ENCODE measurements around the gene HOXA6. TPM values are rescaled to one million over a fixed set of nuclear protein-coding genes. Genes with fewer than 3 reads are reported as not detected.

Gene HOXA6
- total RNA-seq, 2 donors from 2014 or later: not detected

- ATAC-seq: no peak
- DNase-seq: no peak
- intact Hi-C loops (cut with DNase I): no loop called here
Observed at GRCh38 chr7:27145165-27145913, 2.2 kb downstream of the HOXA6 start.

GRCh38 chr7:27144781-27145164 lies 2.8 kb downstream of the HOXA6 start:
- no peak for ATAC-seq
- intact Hi-C loops (cut with DNase I): no loop called here
- DNase-seq: no peak

GRCh38 chr7:27143950-27144780 lies 3.4 kb downstream of the HOXA6 start:
- DNase-seq (no peak), ATAC-seq (no peak)
- intact Hi-C loops (cut with DNase I): no loop called here

- no peak for DNase-seq
- intact Hi-C loops (cut with DNase I): no loop called here
- peak; percentile 54 to 70 for ATAC-seq
Observed at GRCh38 chr7:27143023-27143949, 4.3 kb downstream of the HOXA6 start, which contains the start of gene HOXA5. TSS of gene HOXA5 (minus strand) at chr7:27143681. CDS start at chr7:27143607, 74 bp downstream.

GRCh38 chr7:27142580-27143022 lies 5.0 kb downstream of the HOXA6 start:
- DNase-seq (no peak), ATAC-seq (no peak)
- intact Hi-C loops (cut with DNase I): no loop called here

- ATAC-seq (no peak), DNase-seq (no peak)
- intact Hi-C loops (cut with DNase I): no loop called here
Observed at GRCh38 chr7:27141923-27142579, 5.5 kb downstream of the HOXA6 start.

- ATAC-seq: no peak
- intact Hi-C loops (cut with DNase I): no loop called here
- DNase-seq: no peak
Observed at GRCh38 chr7:27141137-27141922, 6.2 kb downstream of the HOXA6 start.

GRCh38 chr7:27140126-27140857 lies 7.3 kb downstream of the HOXA6 start:
- ATAC-seq (no peak), DNase-seq (no peak)
- intact Hi-C loops (cut with DNase I): no loop called here

- intact Hi-C loops (cut with DNase I): no loop called here
- ATAC-seq: no peak
- DNase-seq: no peak
Observed at GRCh38 chr7:27139334-27140125, 8.0 kb downstream of the HOXA6 start.

GRCh38 chr7:27138985-27139333 lies 8.6 kb downstream of the HOXA6 start:
- intact Hi-C loops (cut with DNase I): no loop called here
- DNase-seq (no peak), ATAC-seq (no peak)

- ATAC-seq (no peak), DNase-seq (no peak)
- intact Hi-C loops (cut with DNase I): no loop called here
Observed at GRCh38 chr7:27138472-27138871, 9.1 kb downstream of the HOXA6 start.

- no peak for DNase-seq
- intact Hi-C loops (cut with DNase I): no loop called here
- no peak for ATAC-seq
Observed at GRCh38 chr7:27137640-27138315, 9.8 kb downstream of the HOXA6 start.

GRCh38 chr7:27134392-27134791 lies 13.2 kb downstream of the HOXA6 start:
- intact Hi-C loops (cut with DNase I): no loop called here
- ATAC-seq (no peak), DNase-seq (no peak)

- intact Hi-C loops (cut with DNase I): no loop called here
- no peak for ATAC-seq
- DNase-seq: no peak
Observed at GRCh38 chr7:27133409-27134231, 14.0 kb downstream of the HOXA6 start.

- intact Hi-C loops (cut with DNase I): no loop called here
Observed at GRCh38 chr7:27132978-27133377, 14.6 kb downstream of the HOXA6 start.

More at GRCh38 chr7:27132978-27133377, 14.6 kb downstream of the HOXA6 start:
- no peak for DNase-seq
- ATAC-seq: no peak
